Measurements from ENCODE around the gene EPG5.
A peak's percentile ranks its signal among the peaks of the same experiment; 100 is the strongest.

Gene EPG5

DNA sequence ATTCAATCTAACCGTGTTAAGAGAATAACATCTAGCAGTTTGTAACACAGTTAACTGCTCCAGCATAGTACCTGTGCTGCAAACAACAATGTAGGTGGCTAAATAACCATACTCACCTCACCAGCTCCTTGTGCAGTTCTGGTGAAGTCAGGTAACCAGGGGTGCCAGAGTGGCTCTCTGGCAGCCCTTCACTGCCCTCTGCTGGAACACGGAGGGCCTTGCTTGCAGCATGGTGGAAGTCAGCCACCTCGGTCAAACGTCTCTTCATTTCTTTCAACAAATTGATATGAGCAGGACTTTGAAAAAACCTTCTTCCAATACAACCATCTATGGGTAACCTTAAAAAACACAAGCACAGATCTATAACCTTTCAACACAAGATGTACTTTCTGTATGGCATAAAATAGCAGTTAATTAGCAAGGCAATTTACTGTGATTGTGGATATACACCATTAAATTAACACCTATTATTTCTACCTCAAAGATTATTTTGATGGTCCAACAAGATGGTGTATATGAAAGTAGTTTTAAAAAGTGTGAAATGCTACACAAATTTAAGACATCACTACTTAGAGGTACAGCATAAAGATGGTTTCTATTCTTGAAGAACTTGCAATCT lies 56.6 kb downstream of the EPG5 start:
- DNase-seq: peak; percentile 41

- DNase-seq: no peak
Observed at GRCh38 chr18:45901654-45902210, 65.4 kb downstream of the EPG5 start.

- no peak for DNase-seq
Observed at GRCh38 chr18:45900623-45901022, 66.5 kb downstream of the EPG5 start.

DNA sequence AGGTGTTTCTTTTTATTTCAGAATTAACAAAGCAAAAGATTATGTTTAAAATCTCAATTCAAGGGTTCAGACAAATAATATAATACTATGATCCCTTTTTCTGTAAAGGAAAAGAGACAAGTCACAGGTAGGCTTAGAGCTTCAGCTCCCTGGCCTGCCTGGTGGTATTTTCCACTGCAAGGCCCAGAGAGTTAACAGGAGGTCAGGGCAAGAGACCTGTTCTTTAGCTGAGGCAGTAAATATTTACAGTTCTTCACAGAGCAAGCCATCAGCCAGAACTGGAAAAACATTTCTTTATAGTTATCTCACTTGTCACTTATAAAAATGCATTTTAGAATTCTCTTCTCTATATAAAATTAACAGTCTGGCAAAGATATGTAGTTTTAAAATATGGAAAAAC lies 70.1 kb downstream of the EPG5 start:
- no peak for DNase-seq

DNA sequence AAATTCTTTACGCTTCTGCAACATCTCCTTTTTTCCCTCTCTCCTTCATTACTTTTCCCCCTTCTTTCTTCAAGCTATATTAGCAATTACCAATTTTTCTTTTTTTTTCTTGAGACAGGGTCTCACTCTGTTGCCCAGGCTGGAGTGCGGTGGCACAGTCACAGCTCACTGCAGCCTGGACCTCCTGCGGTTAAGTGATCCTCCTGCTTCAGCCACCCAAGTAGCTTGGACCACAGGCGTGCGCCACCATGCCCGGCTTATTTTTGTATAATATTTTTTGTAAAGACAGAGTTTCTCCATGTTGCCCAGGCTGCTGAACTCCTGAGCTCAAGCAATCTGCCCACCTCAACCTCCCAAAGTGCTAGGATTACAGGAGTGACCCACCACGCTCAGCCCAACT lies 70.7 kb downstream of the EPG5 start:
- no peak for DNase-seq

DNA sequence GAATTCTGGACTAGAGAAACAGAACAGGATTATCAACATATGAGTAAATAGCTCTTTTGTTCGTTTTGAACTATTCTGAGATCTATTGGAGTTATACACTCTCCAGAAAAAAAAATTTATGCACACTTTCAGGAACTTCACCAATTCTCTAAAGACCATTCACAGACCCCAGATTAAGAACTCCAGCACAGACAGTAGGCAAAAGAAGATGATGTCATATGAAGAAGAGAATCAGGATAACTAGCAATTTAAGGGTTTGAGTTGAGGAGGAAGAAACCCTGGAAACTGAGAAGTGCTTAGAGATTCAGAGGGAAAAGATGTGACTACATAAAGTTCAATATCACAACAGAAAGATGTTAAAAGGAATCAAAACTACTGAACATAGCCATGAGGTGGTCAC lies 71.8 kb downstream of the EPG5 start:
- no peak for DNase-seq

DNA sequence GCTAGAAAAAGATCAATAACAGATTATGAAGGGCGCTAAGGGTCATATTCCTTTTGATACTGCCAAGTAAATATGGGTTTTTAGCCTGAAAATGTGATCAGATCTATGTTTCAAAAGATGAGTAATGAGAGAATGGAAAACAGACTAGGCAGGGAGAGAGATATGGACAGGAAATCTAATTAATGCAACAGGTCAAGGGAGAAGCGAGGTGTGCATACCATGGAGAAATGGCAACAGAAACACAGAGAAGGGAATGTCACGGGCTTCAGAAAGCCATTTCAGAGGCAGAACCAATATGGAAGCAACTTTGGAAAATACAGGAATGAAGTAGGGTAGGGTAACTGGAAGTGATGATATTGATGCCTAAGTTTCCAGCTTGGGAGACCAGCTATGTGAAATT lies 72.3 kb downstream of the EPG5 start:
- no peak for DNase-seq

GRCh38 chr18:45891806-45892205 lies 75.3 kb downstream of the EPG5 start:
- no peak for DNase-seq

- DNase-seq: no peak
Observed at GRCh38 chr18:45890606-45891005, 76.5 kb downstream of the EPG5 start.

DNA sequence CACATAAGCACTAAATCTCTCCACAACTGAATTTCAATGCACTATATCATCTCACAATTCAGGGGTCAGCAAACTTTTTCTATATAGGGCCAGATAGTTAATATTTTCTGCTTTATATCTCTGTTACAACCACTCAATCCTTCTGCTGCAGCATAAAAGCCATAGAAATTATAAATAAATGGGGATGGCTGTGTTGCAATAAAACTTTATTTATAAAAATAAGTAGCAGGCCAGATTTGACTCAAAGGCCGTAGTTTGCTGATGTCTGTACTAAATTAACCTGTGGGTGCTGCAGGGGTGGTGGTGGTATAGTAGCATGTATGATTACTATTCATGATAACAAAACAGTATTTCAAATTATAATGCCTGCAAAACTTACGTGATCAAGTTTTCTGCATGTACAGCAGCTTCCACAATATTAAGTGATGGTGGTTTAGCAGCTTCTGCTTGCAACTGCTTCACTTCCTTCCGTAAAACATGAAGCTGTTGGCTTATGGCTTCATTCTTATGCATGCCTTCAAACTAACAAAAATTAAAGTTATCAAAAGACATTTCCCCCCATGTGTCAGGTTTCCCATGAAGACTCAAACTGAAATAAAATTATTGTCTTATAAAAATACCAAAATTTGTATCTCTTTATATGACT lies 77.6 kb downstream of the EPG5 start:
- DNase-seq: no peak

DNA sequence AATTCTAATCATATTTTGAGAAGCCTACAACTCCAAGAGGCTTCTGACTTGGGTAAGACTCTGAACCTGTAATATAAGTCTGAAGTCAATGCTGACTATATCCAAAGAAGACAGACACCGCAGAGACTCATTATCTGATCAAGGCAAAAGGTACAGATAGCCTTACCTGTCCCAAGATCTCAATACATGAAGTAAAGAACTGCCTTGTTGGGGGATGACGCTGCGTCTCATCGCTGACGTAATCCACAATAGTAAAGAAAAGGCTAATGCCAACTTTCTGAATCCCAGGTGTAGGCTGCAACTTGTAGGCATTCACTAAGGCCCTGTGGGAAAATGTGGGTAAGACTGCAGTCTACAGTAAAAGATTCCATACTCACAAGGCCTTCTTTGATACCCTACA lies 79.5 kb downstream of the EPG5 start:
- DNase-seq: no peak

DNA sequence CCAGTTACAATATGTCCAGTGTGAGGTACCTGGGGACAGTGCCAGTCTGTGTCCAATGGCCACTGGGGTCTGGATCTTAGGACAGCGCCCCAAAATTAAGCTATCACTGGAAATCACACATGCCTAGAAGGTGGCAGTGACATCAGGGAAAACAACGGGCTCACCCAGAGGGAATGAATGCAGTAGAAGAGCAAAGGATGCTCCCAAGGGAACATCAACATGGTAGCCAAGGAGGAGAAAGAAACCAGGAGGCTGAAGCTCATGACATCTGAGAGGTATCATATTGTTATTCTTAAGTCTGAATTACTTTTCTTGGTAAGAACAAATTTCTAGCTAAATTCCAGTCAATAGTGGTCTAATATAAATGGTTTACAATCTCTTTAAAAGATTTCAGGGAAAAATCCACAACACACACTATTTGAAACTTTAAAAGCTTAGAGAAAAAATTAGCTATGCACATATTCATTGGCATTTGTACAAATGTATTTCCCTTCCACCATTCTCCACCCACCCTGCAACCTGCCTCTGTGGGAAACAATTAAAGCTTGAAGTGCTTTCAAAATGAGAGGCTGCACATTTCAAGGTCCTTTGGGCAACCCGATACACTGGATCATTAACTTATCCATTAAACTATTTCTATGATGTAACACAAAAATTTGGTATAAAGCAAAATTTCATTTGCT lies 86.1 kb downstream of the EPG5 start:
- no peak for DNase-seq

- DNase-seq: peak; percentile 65
Observed at GRCh38 chr18:45879681-45880655, 87.2 kb downstream of the EPG5 start.

DNA sequence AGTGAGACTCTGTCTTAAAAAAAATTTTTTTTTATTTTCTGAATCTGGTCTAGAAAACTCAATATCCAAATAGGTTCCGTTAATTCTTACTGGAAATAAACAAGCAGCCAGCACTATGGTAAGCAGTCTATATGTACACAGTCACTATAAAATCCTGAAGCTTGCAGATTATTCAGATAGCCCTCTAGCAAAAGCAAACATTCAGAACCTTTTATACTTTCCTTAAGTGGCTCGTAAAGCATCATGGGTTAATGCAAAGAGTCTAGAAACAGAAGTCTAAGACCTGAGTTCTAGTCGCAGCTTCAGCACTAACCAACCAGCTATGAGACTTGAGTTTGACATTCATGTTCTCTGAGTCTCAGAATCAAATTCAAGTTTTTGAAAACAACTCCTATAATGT lies 89.7 kb downstream of the EPG5 start:
- DNase-seq: no peak

- DNase-seq: no peak
Observed at GRCh38 chr18:45876161-45876560, 91.0 kb downstream of the EPG5 start.

GRCh38 chr18:45874491-45875184 lies 92.5 kb downstream of the EPG5 start:
- DNase-seq: peak; percentile 41

GRCh38 chr18:45871431-45872084 lies 95.6 kb downstream of the EPG5 start:
- no peak for DNase-seq

DNA sequence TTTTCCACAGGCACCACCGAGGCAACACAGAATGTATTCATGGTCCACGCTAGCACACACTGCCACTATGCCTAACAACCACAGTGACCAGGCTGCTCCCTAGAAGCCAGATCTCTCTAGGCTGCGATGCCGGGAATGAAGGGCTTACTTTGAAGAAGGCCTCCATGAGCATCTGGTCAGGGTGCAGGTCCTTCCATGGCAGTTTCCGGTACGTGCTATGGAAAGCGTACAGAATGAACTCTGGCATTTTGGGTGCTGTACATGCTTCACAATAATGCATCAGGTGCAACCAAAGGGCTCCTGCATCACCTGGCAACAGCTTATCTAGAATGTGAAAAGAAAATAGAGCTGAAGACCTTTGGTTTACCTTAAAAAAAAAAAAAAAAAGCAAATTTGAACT lies 96.7 kb downstream of the EPG5 start:
- DNase-seq: no peak

DNA sequence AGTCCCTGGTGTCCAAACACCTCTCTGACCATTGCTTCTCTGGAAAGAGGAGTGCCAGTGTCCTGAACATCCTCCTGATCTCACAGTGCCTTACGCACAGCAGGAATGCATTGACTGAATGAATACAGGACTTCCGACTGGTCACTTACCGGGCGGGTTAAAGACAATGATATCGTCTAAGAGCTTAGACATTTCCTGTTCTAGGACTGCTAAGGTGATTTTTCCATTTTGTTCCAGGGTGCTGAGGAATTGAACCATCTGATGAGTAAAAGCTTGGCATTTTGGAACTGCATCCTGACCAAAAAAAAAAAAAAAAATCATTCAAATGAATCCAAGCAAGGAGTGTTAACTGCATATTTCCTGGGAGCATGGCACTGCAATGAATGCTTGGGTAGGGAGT lies 101.7 kb downstream of the EPG5 start:
- DNase-seq: no peak

DNA sequence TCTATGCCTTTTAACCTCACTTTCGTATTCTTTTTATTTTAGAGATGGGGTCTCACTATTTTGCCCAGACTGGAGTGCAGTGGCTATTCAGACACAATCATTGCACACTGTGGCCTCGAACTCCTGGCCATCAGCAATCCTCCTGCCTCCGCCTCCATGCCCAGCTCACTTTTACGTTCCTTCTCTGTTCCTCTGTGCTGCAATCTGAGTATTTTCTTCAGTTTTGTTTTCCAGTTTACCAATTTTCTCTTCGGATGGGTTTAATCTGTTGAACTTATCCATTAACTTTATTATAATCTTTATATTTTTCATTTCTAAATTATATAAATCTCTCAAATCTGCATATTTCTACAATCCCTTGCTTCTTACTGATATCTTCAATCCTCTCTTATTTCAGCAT lies 103.0 kb downstream of the EPG5 start:
- DNase-seq: no peak

DNA sequence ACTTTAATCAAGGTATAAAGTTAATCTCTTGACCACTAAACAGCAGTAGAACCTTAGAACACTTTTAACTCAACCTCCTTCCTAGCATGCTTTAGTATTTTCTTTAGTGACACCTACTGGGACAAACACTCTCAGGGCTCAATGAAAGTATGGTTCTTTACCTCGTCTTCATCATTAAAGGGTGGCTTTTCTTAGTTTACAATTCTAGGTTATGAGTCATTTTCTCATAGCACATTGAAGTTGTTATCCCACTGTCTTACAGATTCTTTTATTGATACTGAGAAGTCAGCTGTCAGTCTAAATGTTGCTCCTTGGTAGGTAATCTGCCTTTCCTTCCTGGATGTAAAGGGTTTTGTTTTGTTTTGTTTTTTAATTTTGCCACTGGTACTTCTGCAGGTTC lies 103.7 kb downstream of the EPG5 start:
- DNase-seq: no peak

DNA sequence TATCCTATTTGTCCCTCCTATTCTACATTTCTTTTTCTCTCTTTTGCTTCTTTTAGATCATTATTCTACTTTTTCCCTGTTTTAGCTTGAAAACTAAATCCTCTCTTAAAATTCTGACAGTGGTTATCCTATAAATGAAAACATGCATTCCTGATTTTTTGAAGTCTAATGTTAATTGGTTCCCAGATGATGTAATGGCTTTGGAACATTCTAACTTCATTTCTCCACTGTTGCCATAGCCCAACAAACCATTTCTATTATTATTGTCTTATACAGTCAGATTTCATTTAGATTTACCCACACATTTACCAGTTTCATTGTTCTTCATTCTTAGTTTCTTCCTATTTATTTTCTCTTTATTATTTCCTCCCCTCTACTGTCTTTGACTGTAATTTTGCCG lies 105.2 kb downstream of the EPG5 start:
- no peak for DNase-seq

Data from activated gamma-delta T cell treated with Interleukin-2 at 50 U/mL for 16 hours (primary cell).